Gastroesophageal sphincter (tissue), 4 donors: Measurements from ENCODE around the gene IER5L. TPM values are rescaled to one million over a fixed set of nuclear protein-coding genes. Genes with fewer than 3 reads are reported as not detected.

Experiments used
- ATAC-seq: fragments of 150-250 bp; one replicate; pipeline ENCODE4 v1.9.1; 2016; ENCODE audit warnings: mild to moderate bottlenecking, moderate library complexity
- H3K27ac ChIP-seq, 4 donors: fragments of 200-600 bp; sonication (generic) in 3 of 4; 1 replicate in 3 of 4; 2 replicates in 1 of 4; pipeline ENCODE4 v1.5.1; 2016 to 2019
- H3K27me3 ChIP-seq: fragments of 200-600 bp; sonication (generic); one replicate; pipeline ENCODE4 v1.5.1; 2019
- H3K36me3 ChIP-seq, 2 donors: fragments of 200-600 bp; sonication (generic); one replicate each; pipeline ENCODE4 v1.5.1; 2019; ENCODE audit warnings: control low read depth in 1 of 2
- H3K4me1 ChIP-seq, 3 donors: fragments of 200-600 bp; sonication (generic); 1 replicate in 2 of 3; 2 replicates in 1 of 3; pipeline ENCODE4 v1.5.1; 2016 to 2019; ENCODE audit warnings: control low read depth in 2 of 3
- H3K4me3 ChIP-seq, 2 donors: fragments of 200-600 bp; sonication (generic); one replicate each; pipeline ENCODE4 v1.5.1; 2019; ENCODE audit warnings: mild to moderate bottlenecking in 1 of 2, moderate library complexity in 1 of 2
- H3K9me3 ChIP-seq, 3 donors: fragments of 200-600 bp; sonication (generic); one replicate each; pipeline ENCODE4 v1.5.1; 2017 to 2019; ENCODE audit warnings: control low read depth in 2 of 3
- EP300 ChIP-seq: sonication (generic); formaldehyde crosslinking; IDR thresholded peaks from one replicate; pipeline ENCODE4 v1.6.1; 2017; ENCODE audit warnings: antibody characterized with exemption, mild to moderate bottlenecking
- POLR2A ChIP-seq, 2 donors: fragments of 450-650 bp; IDR thresholded peaks; one replicate each; pipeline ENCODE4 v1.6.1; 2017; ENCODE audit warnings: antibody characterized with exemption in 2 of 2, mild to moderate bottlenecking in 2 of 2, moderate library complexity in 1 of 2
- POLR2AphosphoS5 ChIP-seq: sonication (generic); formaldehyde crosslinking; IDR thresholded peaks from one replicate; pipeline ENCODE4 v1.6.1; 2017; ENCODE audit warnings: antibody characterized with exemption
- WGBS, 2 donors: methylation state at CpG; one replicate each; pipeline ENCODE4 v1.1.5; 2018; ENCODE audit warnings: low coverage in 1 of 2; 5-methylcytosine and 5-hydroxymethylcytosine counted together
- total RNA-seq, 4 donors: library from RNA; depleted of rRNA; stranded (reverse); fragments of >200 nt; gene quantifications; one replicate each; pipeline ENCODE4 v1.1.0, GENCODE V29; 2016
- TF ChIP-seq, protein P1 (sequence below), 4 experiments: fragments of 200-600 bp in 2 of 4; fragments of 450-650 bp in 2 of 4; sonication (generic) in 1 of 4; IDR thresholded peaks; one replicate each; pipeline ENCODE4 v1.5.1; 2017 to 2019; ENCODE audit warnings: antibody characterized with exemption in 4 of 4, mild to moderate bottlenecking in 2 of 4, moderate library complexity in 2 of 4

IER5L gene
- total RNA-seq, 4 donors from 2014 or later, result 7.4 to 14.3 (median 10.4) TPM

GRCh38 chr9:129174724-129175514, 3.1 kb downstream of the IER5L start:
- 0% methylated on average over 1 to 29 of the region's 53 CpGs for WGBS, 2 donors
- no peaks in the 10 kb centered on the region for H3K36me3 ChIP-seq
- H3K27me3 ChIP-seq, result no peaks in the 10 kb centered on the region
- peak overlapping the region; percentile 93 to 100 (median 98) for H3K27ac ChIP-seq
- no peaks in the 10 kb centered on the region for H3K9me3 ChIP-seq
- ATAC-seq, result peak; percentile 47
- TF ChIP-seq POLR2A (IDR thresholded peaks at IDR 0.05) (peak in 1 of 2 donors; percentile 34), EP300 (no peak), POLR2AphosphoS5 (peak; percentile 69)
- TF ChIP-seq, protein P1, sequence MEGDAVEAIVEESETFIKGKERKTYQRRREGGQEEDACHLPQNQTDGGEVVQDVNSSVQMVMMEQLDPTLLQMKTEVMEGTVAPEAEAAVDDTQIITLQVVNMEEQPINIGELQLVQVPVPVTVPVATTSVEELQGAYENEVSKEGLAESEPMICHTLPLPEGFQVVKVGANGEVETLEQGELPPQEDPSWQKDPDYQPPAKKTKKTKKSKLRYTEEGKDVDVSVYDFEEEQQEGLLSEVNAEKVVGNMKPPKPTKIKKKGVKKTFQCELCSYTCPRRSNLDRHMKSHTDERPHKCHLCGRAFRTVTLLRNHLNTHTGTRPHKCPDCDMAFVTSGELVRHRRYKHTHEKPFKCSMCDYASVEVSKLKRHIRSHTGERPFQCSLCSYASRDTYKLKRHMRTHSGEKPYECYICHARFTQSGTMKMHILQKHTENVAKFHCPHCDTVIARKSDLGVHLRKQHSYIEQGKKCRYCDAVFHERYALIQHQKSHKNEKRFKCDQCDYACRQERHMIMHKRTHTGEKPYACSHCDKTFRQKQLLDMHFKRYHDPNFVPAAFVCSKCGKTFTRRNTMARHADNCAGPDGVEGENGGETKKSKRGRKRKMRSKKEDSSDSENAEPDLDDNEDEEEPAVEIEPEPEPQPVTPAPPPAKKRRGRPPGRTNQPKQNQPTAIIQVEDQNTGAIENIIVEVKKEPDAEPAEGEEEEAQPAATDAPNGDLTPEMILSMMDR (IDR thresholded peaks at IDR 0.05), result peak in 1 of 4 experiments; percentile 35
- H3K4me1 ChIP-seq, result peaks cover 2 to 45% (median 21%) of the 10 kb centered on the region in 3 donors
- H3K4me3 ChIP-seq, result peak overlapping the region; percentile 92 to 95

- no peak for TF ChIP-seq EP300
- TF ChIP-seq POLR2AphosphoS5, result peak; percentile 79
- TF ChIP-seq, protein P1 (IDR thresholded peaks at IDR 0.05), result peak in 3 of 4 experiments; percentile 98 to 99 (median 98)
- peak; percentile 30 to 48 for TF ChIP-seq POLR2A (IDR thresholded peaks at IDR 0.05)
- no peaks in the 10 kb centered on the region for H3K36me3 ChIP-seq
- peak overlapping the region; percentile 92 to 95 for H3K4me3 ChIP-seq
- H3K4me1 ChIP-seq, result peaks cover 2 to 43% (median 21%) of the 10 kb centered on the region in 3 donors
- no CpG with 5 or more reads among the region's 55 CpGs for WGBS, 2 donors
- H3K27ac ChIP-seq, result peak overlapping the region; percentile 93 to 100 (median 98)
- ATAC-seq, result peak; percentile 49
- no peaks in the 10 kb centered on the region for H3K27me3 ChIP-seq
- H3K9me3 ChIP-seq, result no peaks in the 10 kb centered on the region
Observed at GRCh38 chr9:129174102-129174723, 3.8 kb downstream of the IER5L start.

GRCh38 chr9:129173296-129174101, 4.6 kb downstream of the IER5L start:
- H3K4me1 ChIP-seq, result peaks cover 1 to 42% (median 19%) of the 10 kb centered on the region in 3 donors

DNA sequence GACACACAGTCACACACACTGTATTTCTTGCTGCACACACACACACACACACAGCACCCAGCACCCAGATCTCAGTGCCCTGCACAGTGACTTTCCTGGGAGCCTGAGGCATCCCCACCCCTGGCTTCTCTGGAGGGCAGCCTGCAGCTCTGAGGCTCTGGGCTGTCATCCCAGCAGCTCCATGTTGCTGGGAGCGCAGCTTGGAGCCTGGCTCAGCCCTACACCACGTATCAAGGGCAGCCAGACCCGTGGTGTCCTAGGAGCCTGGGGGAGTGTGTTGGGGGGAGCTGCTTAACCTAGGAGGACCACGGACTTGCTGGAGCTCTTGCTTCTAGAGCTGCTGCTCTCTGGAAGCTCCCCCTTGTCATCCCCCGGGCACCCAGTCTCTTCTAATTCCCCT, 5.2 kb downstream of the IER5L start:
- WGBS, 2 donors, result 40% methylated on average over 1 of the region's 5 CpGs
- Histone ChIP-seq H3K9me3 (no peaks in the 10 kb centered on the region), H3K4me1 (peaks cover 1 to 45% (median 20%) of the 10 kb centered on the region in 3 donors), H3K36me3 (no peaks in the 10 kb centered on the region), H3K27ac (peak overlapping the region in 3 of 4 donors; percentile 97 to 100 (median 98)), H3K4me3 (no peak overlapping the region), H3K27me3 (no peaks in the 10 kb centered on the region)
- no peak for ATAC-seq
- TF ChIP-seq, protein P1 (IDR thresholded peaks at IDR 0.05), result no peak
- TF ChIP-seq POLR2AphosphoS5, result no peak
- TF ChIP-seq EP300, result no peak
- no peak for TF ChIP-seq POLR2A (IDR thresholded peaks at IDR 0.05)

More at GRCh38 chr9:129173296-129174101, 4.6 kb downstream of the IER5L start:
- Histone ChIP-seq H3K27ac (peak overlapping the region; percentile 2 to 100 (median 98)), H3K4me3 (peak overlapping the region; percentile 92 to 95), H3K27me3 (no peaks in the 10 kb centered on the region), H3K36me3 (no peaks in the 10 kb centered on the region), H3K9me3 (no peaks in the 10 kb centered on the region)
- ATAC-seq, result no peak
- TF ChIP-seq EP300 (no peak), POLR2A (IDR thresholded peaks at IDR 0.05) (no peak), POLR2AphosphoS5 (no peak)
- TF ChIP-seq, protein P1 (IDR thresholded peaks at IDR 0.05), result no peak
- 0 to 100% methylated on average over 1 of the region's 29 CpGs for WGBS, 2 donors
